NCI-H128 (cell line): Measurements from ENCODE around the gene SNTG2.
"Not testable (repeated sequence)": the region's sequence is repeated elsewhere in the genome, so short reads cannot be mapped to it uniquely, and the experiment has no call there.

ENCODE experiments used
- DNase-seq: peaks from one replicate; lab custom pipeline; 2025; ENCODE audit not compliant: unreplicated experiment; lab: John Stamatoyannopoulos, UW

Gene SNTG2

DNA sequence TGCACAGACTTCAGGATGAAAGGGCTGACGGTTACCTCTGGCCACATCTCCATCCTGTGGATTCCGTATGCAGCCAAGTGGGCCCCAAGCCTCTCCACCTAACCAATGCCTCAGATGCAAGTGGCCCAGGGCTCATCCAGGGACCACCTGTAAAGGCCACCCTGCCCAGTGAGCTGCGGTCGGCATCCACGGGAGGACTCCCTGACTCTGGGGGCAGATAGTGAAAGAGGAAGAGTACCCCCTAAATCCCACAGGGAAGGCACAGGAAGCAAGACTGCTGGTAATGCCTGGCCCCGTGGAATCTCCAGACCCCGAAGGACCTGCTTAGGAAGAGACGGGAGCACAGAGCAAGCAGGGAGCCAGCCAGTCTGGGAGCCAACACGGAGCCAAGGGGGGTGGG, 451.4 kb downstream of the SNTG2 start:
- DNase-seq = no peak

DNA sequence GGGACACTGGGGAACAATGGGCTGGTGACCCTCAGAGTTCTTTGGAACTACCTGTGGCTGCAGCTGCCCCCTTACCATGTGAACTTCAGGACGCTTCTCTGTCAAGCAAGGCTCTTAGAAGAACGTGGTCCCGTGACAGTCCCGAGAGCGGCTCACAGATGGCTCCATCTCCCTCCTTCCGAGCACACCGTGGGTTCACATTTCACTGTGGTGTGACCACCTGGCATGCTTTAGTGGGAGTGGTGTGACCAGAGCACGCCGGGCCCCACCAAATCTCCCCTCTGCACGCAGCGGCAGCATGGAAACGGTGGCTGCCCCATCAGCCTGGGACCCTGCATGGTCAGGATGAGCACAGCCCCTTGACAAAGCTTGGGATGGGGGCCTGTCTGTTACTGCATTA, 452.9 kb downstream of the SNTG2 start:
- no peak for DNase-seq

DNA sequence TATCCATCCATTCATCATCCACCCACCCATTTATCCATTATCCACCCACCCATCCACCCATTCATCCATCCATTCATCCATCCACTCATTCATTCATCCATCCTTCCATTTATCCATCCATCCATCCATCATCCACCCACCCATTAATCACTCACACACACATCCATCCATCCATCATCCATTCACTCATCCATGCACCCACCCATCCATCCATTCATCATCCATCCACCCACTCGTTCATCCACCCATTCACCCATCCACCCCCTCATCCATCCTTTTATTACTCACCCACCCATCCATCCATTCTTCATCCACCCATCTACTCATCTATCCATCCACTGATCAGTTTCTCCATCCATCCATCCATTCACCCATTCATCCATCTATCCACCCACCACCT, 454.5 kb downstream of the SNTG2 start:
- DNase-seq = no peak

DNA sequence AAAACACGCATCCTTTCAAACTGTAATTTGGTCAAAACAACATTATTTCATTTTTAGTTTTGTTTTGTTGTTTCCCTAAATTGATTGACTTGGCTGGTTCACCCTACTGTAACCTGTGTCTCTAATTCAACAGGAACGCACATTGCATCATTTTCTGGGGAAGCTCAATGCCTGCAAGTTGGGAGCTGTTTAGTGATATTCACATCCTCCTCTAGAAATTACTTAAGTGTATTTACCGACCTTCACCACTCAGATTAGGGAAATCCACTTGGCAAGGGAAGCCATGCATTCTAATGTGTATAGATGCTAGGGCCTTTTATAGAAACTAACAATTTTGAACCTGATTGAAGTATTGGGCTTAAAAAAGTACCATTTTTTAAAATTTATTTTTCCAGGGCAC, 455.3 kb downstream of the SNTG2 start:
- no peak for DNase-seq

DNA sequence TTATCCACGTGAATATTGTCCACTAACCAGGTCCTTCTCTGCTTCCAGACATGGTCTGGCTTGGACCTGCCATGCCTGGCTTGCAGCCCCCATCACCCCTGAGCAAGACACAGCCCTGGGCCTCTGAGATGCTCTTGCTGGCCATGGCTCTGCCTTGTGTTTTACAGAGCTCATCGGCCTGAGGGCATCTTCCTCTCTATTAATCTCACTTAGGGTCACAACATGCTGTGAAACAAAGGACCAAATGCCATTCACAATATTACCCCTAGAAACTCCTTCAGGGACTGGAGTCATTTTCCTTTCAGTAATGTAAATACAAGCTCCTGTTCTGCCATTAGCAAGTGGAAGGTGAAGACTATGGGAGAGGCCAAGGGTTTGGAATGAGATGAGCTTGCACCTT, 455.8 kb downstream of the SNTG2 start:
- DNase-seq = no peak

DNA sequence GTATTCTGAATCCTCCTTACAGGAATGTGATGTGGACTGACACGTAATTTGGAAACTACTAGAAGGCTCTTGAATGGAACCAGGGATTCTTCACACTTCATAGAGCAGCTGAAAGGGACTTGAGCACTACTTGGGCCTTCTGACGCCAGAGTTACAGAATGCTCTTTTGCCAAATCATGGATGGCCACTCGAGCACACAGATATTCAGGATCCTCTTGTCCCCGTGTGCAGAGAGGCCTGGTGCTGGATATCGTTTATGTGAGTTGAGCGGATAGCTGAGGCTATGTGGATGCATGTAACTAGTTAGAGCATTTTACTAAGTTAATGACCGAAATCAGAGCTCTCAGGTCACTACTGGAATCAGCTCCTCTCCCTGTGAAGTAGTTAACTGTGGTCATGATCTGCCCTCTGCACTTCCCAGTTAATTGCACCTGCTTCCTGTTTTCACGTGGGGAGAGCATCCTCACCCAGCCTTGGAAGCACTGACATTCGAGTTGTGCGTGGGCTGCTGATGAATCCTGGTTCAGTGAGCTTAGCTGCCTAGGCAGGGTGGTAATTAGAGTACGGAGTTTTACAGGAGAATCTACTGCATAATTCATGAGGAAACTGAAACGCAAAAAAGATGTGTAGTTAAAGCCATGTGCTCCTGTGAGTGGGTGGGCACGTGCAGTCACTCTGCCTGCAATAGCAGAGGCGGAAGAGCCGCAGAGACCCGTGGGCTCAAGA, 457.5 kb downstream of the SNTG2 start:
- DNase-seq = no peak

DNA sequence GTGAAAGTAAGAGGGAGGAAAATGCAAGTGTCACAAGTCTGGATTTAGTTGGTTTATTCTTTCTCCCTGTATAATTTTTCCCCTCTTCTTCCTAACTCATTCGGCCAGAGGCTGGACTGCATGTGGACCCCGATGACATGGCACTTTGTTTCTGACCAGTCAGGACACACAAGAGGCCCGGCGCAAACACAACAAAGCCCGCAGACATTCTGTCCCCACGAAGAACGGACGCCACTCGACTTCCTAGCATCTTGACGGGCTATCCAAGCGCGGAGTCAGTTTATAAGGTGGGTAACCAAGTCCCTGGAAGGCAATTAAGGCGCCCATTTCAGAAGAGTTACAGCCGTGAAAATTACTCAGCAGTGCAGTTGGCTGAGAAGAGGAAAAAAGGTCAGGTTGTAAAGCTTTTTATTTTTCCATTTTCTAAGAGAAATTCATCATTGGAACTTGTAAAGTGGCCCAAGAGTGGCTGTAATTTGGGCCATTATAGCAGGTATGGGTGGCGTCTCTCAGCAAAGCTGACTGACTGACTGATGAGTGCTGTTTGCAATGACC, 462.6 kb downstream of the SNTG2 start, which contains the start of gene TPO:
TSS of gene TPO (plus strand) at position 308 of the 555 bp plus-strand sequence. CDS start 946 bp downstream, outside the sequence.
- no peak for DNase-seq

DNA sequence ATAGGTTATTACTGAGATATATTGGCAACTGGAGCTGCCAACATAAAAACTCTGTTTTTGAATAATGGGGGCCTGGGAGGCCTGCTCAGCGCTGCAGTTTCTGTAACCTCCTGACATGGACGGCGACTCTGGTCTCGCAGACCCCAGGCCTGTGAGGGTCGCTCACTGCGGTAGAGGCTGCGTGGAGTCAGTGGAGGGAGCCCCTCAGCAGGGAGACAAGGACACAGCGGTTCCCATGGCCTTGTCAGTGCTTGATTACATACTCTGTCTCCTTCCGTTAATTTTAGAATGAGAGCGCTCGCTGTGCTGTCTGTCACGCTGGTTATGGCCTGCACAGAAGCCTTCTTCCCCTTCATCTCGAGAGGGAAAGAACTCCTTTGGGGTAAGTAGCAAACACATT, 463.5 kb downstream of the SNTG2 start:
- DNase-seq = no peak

DNA sequence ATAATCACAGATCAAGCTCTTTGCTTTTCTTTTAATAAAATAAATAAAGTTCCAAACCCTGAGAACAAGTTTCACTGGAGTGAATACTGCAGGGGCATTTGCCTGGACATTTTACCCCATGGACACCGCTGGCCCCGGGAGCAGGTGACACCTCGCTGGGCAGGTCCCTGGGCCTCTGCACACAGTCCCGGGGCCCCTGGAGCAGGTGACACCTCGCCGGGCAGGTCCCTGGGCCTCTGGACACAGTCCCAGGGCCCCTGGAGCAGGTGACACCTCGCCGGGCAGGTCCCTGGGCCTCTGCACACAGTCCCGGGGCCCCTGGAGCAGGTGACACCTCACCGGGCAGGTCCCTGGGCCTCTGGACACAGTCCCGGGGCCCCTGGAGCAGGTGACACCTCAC, 464.3 kb downstream of the SNTG2 start:
- not testable (repeated sequence) for DNase-seq

DNA sequence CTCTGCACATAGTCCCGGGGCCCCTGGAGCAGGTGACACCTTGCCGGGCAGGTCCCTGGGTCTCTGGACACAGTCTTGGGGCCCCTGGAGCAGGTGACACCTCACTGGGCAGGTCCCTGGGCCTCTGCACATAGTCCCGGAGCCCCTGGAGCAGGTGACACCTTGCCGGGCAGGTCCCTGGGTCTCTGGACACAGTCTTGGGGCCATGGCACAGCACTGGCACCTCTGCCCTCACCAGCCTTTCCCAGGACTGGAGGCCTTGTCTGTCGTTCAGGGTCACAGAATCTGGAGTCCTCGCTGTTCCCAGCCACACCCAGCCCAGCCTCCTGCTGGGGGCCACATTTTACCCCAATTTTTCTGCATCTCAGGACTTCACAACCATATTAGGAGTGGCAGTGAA, 464.9 kb downstream of the SNTG2 start:
- DNase-seq = no peak
